DMS79 (cell line): ENCODE measurements around the gene RDH11.
"Not testable (repeated sequence)": the region's sequence is repeated elsewhere in the genome, so short reads cannot be mapped to it uniquely, and the experiment has no call there.

Source experiments
- DNase-seq: peaks from one replicate; lab custom pipeline; 2025; lab: John Stamatoyannopoulos, UW

The RDH11 gene

DNA sequence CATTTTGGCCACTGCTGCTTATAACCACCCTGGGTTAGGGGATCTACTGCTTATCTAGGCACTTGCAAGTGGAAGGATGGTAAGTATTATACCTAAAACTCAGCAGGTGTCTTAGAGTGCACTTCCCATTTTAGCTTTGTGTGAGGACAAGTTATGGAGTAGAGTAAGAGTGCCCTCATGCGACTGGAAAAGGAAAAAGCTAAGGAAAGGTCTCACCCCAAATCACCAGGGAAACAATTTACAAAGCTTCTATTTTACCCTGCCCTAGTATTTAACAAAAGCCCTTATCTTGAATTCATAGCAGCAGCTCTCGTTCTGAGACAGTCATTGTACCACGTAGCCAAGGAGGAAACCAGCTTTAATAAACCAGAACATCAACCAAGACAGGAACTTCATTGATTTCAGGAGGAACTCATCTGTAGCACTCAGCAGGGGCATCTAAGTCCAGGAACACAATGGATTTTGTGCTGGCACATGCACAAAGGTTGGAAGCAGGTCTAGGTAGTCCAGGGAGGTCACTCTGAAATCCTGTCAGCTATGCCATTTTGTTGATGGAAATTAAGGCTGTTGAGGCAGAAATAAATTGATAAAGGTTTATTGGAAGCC, 9.0 kb upstream of the RDH11 start:
- DNase-seq = peak; percentile 69

- no peak for DNase-seq
Observed at GRCh38 chr14:67703997-67704396, 8.4 kb upstream of the RDH11 start.

- DNase-seq = not testable (repeated sequence)
Observed at GRCh38 chr14:67701492-67701891, 5.9 kb upstream of the RDH11 start, which contains the start of gene RDH12. Gene RDH12, plus strand, starts transcription at chr14:67701886. Its CDS starts 20,757 bp downstream, at chr14:67722643.

DNA sequence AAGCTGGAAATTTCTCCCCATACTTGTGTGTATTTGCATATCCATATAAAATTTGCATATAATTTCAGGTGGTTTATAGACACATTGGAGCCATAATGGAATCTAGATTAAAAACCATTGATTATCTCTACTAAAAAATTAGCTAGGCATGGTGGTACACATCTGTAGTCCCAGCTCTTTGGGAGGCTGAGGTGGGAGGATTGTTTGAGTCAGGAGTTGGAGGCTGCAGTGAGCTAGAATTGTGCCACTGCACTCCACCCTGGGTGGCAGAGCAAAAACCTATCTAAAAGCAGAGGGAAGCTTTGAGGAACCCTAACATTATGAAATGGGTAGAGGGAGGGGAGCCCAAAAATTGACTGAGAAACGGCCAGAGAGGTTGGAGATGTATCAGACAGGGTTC, 2.6 kb upstream of the RDH11 start:
- DNase-seq = no peak

DNA sequence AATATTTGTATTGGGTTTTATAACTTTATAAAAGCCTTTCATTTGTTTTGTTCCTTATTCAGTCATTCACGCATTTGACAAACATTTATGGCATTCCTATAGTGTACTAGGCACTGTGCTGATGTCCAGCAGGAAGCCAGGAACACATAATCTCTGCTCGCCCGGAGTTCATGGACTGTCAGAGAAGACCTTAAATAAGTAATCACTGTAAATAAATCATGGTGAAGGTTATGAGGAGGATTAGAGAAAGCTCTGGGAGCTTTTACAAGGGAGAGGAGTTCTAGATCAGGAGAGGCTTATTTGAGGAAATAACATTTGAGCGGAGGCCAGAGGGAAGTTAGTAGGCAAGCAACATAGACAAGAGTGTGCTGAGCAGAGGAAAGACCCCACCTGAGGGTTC, 1.4 kb upstream of the RDH11 start:
- no peak for DNase-seq

DNA sequence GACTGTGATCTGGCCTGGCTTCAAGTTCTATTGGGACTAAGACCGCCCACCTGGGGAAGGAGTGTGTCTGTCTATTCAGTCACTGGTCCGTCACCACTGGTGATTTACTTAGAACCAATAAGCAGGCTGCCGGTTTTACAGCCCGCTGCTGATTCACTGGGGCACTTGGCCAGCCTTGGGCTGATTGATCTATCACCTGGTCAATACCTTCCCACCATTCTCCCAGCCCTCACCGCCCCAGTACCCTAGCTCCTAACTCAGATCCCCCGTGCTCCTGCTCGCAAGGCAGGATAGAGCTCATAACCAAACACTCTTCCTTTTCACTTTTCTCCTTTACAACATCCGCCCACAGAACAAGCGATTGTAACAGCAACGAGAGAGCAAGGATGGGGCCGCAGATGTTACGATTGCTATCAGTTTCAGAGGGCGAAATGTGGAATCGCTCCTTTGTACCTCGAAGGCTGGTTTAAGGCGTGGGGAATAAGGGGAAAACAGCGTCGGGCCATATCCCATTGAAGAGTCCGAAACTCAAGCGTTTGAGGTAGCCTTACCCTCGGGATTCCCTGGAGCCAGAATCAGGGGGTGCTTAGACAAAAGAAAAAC, 672 bp downstream of the RDH11 start:
- peak; percentile 90 for DNase-seq

- no peak for DNase-seq
Observed at GRCh38 chr14:67690011-67690410, 5.6 kb downstream of the RDH11 start.

GRCh38 chr14:67683842-67684241, 11.7 kb downstream of the RDH11 start:
- no peak for DNase-seq

- DNase-seq = no peak
Observed at GRCh38 chr14:67680941-67681340, 14.6 kb downstream of the RDH11 start.

- no peak for DNase-seq
Observed at GRCh38 chr14:67680121-67680602, 15.4 kb downstream of the RDH11 start.

DNA sequence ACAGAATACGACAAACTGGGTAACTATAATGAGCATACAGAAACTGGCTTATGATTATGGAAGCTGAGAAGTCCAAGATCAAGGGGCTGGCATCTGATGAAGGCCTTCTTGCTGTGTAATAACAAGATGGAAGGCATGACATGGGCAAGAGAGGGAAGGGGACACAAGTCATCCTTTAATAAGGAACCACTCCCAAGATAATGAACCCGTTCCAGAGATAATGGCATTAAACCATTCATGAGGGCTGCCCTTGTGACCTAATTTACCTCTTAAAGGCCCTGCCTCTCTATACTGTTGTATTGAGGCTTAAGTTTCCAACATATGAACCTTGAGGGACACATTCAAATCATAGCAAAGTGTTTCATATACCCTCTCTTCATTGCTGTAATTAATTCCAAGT, 16.6 kb downstream of the RDH11 start:
- no peak for DNase-seq

DNA sequence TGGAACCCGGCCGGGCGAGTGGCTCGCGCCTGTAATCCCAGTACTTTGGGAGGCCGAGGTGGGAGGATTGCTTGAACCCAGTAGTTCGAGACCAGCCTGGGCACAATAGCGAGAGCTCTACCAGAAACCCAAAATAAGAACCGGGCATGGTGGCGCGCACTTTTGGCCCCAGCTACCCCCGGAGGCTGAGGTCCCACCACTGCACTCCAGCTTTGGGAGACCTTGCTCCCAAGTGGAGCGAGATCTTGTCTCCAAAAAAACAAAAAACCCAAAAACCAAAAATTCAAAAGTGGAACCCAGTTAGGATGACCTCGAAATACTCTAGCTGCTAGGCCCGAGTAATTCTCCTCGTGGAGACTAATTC, 20.4 kb downstream of the RDH11 start:
- DNase-seq = no peak

DNA sequence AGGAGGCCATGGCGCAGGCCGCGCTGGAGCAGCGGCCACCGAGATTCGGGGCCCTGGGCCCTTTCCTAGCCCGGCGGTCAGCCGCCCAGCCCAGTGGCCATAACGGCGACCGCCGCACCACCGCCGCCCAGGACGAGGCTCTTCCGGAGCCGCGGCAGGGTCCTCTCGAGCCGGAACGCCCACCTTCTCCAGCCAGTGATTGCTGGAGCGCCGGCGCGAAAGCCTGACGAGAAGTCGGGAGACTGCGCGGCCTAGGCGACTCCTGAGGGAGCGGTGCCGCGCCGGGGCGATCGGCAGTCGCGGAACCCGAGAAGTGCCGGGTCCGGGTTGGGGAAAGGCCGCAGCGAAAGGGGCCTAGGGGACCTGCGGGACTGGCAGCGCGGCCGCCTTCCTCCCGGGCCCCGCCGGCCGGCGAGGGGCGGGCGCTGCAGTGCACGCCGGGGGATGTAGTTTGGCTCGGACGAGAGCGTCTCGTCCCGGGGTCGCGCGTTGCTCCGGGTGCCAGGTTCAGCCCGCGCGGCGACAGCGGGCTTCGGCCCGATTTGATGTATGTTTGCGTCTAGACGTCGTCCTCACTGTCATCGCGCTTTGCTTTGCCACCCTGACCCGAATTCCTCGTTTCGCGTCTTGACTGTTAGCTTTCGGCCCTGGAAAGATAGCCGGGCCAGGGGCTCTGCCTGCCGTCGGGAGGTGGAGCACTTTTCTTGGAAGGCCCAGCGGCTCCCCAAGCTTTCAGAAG, 20.9 kb downstream of the RDH11 start, which contains the start of gene VTI1B:
VTI1B (minus strand) TSS at position 153 of the 739 bp plus-strand sequence; CDS start at position 10, 143 bp downstream.
- DNase-seq = peak; percentile 81

DNA sequence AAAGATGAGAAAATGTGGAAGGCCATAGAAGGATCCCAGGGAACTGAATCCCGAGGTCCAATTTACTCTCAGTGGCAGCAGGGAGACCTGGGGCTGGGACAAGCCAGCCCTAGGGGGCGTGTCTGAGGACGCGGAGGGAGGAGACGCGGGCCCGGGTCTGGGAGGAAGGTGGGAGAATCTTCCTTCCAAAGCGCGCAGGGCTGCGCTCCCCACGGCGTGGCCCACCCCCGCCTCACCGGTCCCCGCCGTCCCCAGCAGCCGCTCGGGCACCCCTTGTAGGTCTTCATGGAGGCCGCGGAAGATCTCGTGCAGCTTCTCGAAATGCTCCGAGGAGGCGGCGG, 21.5 kb downstream of the RDH11 start:
- DNase-seq = peak; percentile 49

GRCh38 chr14:67673451-67673850, 22.1 kb downstream of the RDH11 start:
- DNase-seq = no peak

DNA sequence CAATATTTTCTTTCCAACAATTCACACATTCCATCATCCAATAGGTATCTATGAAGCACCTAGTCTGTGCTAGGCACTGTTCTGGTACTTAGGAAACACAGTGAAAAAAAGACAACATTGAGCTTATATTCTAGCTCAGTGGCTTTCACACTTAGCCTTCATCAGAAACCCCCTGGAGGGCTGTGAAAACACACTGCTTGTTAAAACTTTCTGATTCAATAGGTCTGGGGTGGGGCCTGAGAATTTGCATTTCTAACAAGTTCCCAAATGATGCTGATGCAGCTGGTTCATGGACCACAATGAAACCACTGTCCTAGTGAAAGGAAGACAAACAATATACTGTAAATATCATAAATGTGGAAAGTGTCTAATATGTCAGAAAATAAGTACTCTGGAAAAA, 27.0 kb downstream of the RDH11 start:
- DNase-seq = no peak

- DNase-seq = peak; percentile 11
Observed at GRCh38 chr14:67666750-67667449, 28.7 kb downstream of the RDH11 start.

DNA sequence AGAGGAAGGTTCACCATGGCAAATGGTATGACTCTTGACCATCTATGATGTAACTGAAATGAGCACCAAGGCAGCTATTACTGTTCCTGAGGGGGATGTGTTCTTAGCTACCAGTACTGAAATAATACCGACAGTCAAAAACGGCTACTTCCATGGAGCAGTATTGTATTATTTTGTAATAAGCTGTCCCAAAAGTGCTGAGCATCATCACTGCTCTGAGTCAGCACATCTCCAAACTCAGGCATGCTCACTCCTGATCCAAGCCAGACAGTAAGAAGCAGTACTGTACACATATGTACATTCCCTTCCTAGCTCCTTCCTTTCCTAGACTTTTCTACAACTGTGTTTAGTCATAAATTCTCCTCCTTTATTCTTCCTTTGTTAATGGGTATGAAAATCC, 29.7 kb downstream of the RDH11 start:
- DNase-seq = no peak

GRCh38 chr14:67663633-67664032, 31.9 kb downstream of the RDH11 start:
- DNase-seq = no peak

DNA sequence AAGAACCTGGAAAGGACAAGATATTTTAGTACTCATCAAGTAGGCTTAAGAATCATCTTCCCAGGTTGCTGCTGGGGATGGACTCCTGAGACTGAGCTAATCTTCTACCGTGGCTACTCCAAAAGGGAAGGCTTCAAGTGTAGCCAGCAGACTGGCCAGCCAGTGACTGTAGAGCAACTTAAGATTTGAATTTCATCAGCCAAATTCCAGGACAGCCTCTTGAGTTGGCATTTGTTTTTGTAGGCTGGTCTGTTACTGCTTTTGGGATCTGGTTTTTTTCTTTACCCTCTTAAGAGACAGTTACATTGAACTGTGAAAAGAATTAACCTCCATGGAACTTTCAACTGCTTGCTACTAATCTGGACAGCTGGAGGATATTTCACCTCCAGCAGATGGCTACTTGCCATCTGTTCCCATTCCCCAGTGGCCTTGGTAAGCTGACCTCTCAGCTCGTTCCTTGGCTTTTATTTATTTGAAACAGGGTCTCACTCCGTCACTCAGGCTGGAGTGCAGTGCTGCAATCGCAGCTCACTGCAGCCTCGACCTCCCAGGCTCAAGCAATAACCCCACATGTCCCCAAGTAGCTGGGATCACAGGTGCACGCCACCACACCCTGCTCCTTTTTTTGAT, 41.8 kb downstream of the RDH11 start:
- DNase-seq = no peak

DNA sequence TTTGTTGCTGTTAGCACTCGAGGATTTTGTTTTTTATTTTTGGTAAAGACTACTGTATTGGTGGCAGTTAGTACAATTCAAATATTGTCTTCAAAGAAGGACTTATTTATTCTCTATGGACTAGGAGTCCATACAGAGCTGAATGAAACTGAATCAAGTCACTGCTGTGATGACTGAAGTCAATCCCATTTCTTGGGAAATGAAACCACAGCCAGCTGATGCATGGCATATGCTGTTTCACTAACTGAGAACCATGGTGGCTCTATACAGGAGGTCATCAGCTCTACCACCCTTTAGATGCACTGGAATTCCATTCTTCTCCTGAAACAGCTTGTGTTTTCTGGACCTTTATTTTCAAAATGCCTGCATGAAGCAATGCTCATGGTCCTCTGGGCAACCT, 43.4 kb downstream of the RDH11 start:
- no peak for DNase-seq

DNA sequence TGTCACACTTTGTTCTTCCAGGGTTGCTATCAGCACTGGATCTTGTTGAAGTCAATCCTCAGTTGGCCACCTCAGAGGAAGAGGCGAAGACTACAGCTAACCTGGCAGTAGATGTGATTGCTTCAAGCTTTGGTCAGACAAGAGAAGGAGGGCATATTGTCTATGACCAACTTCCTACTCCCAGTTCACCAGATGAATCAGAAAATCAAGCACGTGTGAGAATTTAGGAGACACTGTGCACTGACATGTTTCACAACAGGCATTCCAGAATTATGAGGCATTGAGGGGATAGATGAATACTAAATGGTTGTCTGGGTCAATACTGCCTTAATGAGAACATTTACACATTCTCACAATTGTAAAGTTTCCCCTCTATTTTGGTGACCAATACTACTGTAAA, 44.9 kb downstream of the RDH11 start:
- no peak for DNase-seq
